K562 (cell line): ENCODE data around the gene CABLES1. TPM values are rescaled to one million over a fixed set of nuclear protein-coding genes. Genes with fewer than 3 reads are reported as not detected.

ENCODE experiments used
- ATAC-seq: fragments of 200-7000 bp; cut with Tn5 transposase; 3 replicates; pipeline ENCODE4 v1.9.1; 2020; ENCODE audit warnings: moderate library complexity
- BruUV-seq: library from RNA; stranded (reverse); fragments of 400-500 nt; replicated peaks from 2 replicates; lab custom pipeline; 2021; lab: Mats Ljungman, UMichigan
- CTCF ChIA-PET: fragments of 300-600 bp; formaldehyde crosslinking; extraction: SDS; loops from one replicate; lab custom pipeline; 2021; ENCODE audit warnings: low intra/inter-chr PET ratio; lab: Yijun Ruan, JAX
- POLR2A ChIA-PET: fragments of 300-600, 350-650 bp; sonication (Branson Sonifier 250); formaldehyde crosslinking; extraction: SDS; loops from one replicate; lab custom pipeline; 2021; ENCODE audit warnings: antibody characterized with exemption, inconsistent platforms; lab: Yijun Ruan, JAX
- DNase-seq, 4 experiments: peaks; one replicate each; pipeline versions ENCODE4 v3.0.0 to v3.0.0-alpha.2; 2011 to 2018; ENCODE audit warnings: low spot score in 3 of 4, mixed read lengths in 3 of 4; ENCODE audit errors: extremely low read depth in 1 of 4
- FAIRE-seq: peaks from 2 replicates; lab custom pipeline; 2011; peaks lifted over from hg19 to GRCh38; lab: Jason Lieb, UNC
- H2AFZ ChIP-seq: 2 replicates; pipeline ENCODE4 v1.6.0; 2011; ENCODE audit warnings: low read depth, low read length, control low read depth, inconsistent platforms
- H3K27ac ChIP-seq: fragments of 200-600 bp; 3 replicates; pipeline ENCODE4 v1.8.0; 2011; ENCODE audit warnings: low read depth, mild to moderate bottlenecking, control low read depth, inconsistent platforms, low read length, moderate library complexity, mixed read lengths; ENCODE audit errors: extremely low read depth
- H3K27me3 ChIP-seq, 2 experiments: fragments of 300-600 bp in 1 of 2; 2 replicates in 1 of 2; 3 replicates in 1 of 2; pipeline versions ENCODE4 v1.6.0 to v1.8.0; 2011; ENCODE audit warnings: inconsistent platforms in 2 of 2, low read length in 2 of 2, mild to moderate bottlenecking in 1 of 2, mixed read lengths in 1 of 2, moderate library complexity in 1 of 2; ENCODE audit not compliant: control insufficient read depth in 2 of 2, insufficient read depth in 2 of 2
- H3K36me3 ChIP-seq: fragments of 300-600 bp; 3 replicates; pipeline ENCODE4 v1.8.0; 2011; ENCODE audit warnings: mild to moderate bottlenecking, low read length, inconsistent platforms; ENCODE audit not compliant: control insufficient read depth, insufficient read depth
- H3K4me1 ChIP-seq, 2 experiments: fragments of 200-600 bp in 1 of 2; replicated peaks in 1 of 2; 2 replicates in 1 of 2; 3 replicates in 1 of 2; pipeline versions ENCODE4 v1.5.1 to v1.8.0; 2011; ENCODE audit warnings: inconsistent platforms in 2 of 2, low read length in 2 of 2, mild to moderate bottlenecking in 1 of 2, mixed read lengths in 1 of 2, moderate library complexity in 1 of 2; ENCODE audit not compliant: control insufficient read depth in 2 of 2, insufficient read depth in 2 of 2
- H3K4me2 ChIP-seq: 2 replicates; pipeline ENCODE4 v1.6.1; 2011; ENCODE audit warnings: low read length, control low read depth, inconsistent platforms, mixed read lengths; ENCODE audit not compliant: insufficient read depth
- H3K4me3 ChIP-seq: fragments of 200-600 bp; sonication (generic), shearing (Covaris generic); 2 replicates; pipeline ENCODE4 v1.5.1; 2016; ENCODE audit warnings: control low read depth, inconsistent platforms
- H3K79me2 ChIP-seq: fragments of 200-600 bp; 3 replicates; pipeline ENCODE4 v1.8.0; 2011; ENCODE audit warnings: low read length, inconsistent platforms; ENCODE audit not compliant: control insufficient read depth, insufficient read depth
- H3K9ac ChIP-seq, 2 experiments: 2 replicates each; pipeline versions ENCODE4 v1.6.0 to v1.6.1; 2011; ENCODE audit warnings: low read depth in 2 of 2, low read length in 2 of 2, control low read depth in 1 of 2, inconsistent platforms in 1 of 2, mild to moderate bottlenecking in 1 of 2, mixed read lengths in 1 of 2; ENCODE audit not compliant: insufficient read depth in 1 of 2
- H3K9me1 ChIP-seq: one replicate; pipeline ENCODE4 v1.6.0; 2011; ENCODE audit warnings: inconsistent platforms, mild to moderate bottlenecking, low read length, moderate library complexity; ENCODE audit not compliant: control insufficient read depth, insufficient read depth
- H3K9me3 ChIP-seq: replicated peaks from 2 replicates; pipeline ENCODE4 v1.5.1; 2011; ENCODE audit warnings: low read depth, low read length, inconsistent platforms; ENCODE audit not compliant: control insufficient read depth, insufficient read depth
- H4K20me1 ChIP-seq: replicated peaks from 2 replicates; pipeline ENCODE4 v1.6.1; 2011; ENCODE audit warnings: low read length, inconsistent platforms, mixed read lengths; ENCODE audit not compliant: control insufficient read depth, insufficient read depth
- CCAR2 ChIP-seq: fragments of 200-400 bp; formaldehyde crosslinking; IDR thresholded peaks from 2 replicates; pipeline ENCODE4 v1.6.1; 2017; ENCODE audit warnings: mild to moderate bottlenecking, low read depth, low read length
- CTBP1 ChIP-seq: fragments of 450-650 bp; IDR thresholded peaks from 2 replicates; pipeline ENCODE4 v1.6.1; 2016; ENCODE audit warnings: borderline replicate concordance
- DACH1 ChIP-seq: fragments of 450-650 bp; IDR thresholded peaks from 2 replicates; pipeline ENCODE4 v1.6.1; 2018; ENCODE audit not compliant: partially characterized antibody
- HMGN3 ChIP-seq: IDR thresholded peaks from 2 replicates; pipeline ENCODE4 v1.6.1; 2011; ENCODE audit warnings: borderline replicate concordance, low read depth, mild to moderate bottlenecking, mixed read lengths, low read length; ENCODE audit not compliant: insufficient read length; ENCODE audit errors: extremely low read depth
- LCOR ChIP-seq: sonication (generic); formaldehyde crosslinking; IDR thresholded peaks from 2 replicates; pipeline ENCODE4 v1.8.0; 2022; ENCODE audit warnings: mild to moderate bottlenecking, missing genetic modification reagents
- MTA1 ChIP-seq: fragments of 450-650 bp; IDR thresholded peaks from 2 replicates; pipeline ENCODE4 v1.6.1; 2017; ENCODE audit warnings: borderline replicate concordance
- NFXL1 ChIP-seq: fragments of 450-650 bp; formaldehyde crosslinking; IDR thresholded peaks from 2 replicates; pipeline ENCODE4 v1.4.0; 2021; ENCODE audit warnings: mild to moderate bottlenecking
- OTX1 ChIP-seq: fragments of 450-650 bp; formaldehyde crosslinking; IDR thresholded peaks from 2 replicates; pipeline ENCODE4 v1.4.0; 2022; ENCODE audit warnings: mild to moderate bottlenecking
- RFX7 ChIP-seq: fragments of 250-450 bp; sonication (Bioruptor Pico); IDR thresholded peaks from 2 replicates; pipeline ENCODE4 v1.5.1; 2021; ENCODE audit warnings: mild to moderate bottlenecking
- SETDB1 ChIP-seq: IDR thresholded peaks from one replicate; pipeline ENCODE4 v1.6.1; 2012; ENCODE audit warnings: low read length, control low read depth, inconsistent platforms
- SREBF1 ChIP-seq: fragments of 150-350 bp; IDR thresholded peaks from 2 replicates; pipeline ENCODE4 v1.6.1; 2014; ENCODE audit warnings: antibody characterized with exemption, low read depth, low read length, borderline replicate concordance
- TCF7L2 ChIP-seq: fragments of 150-350 bp; IDR thresholded peaks from 2 replicates; pipeline ENCODE4 v1.6.1; 2016; ENCODE audit warnings: low read depth, mild to moderate bottlenecking, low read length, moderate library complexity
- TGIF2 ChIP-seq: sonication (generic); formaldehyde crosslinking; IDR thresholded peaks from 2 replicates; pipeline ENCODE4 v1.8.1; 2022; ENCODE audit warnings: mild to moderate bottlenecking, missing genetic modification reagents, moderate library complexity
- WHSC1 ChIP-seq: IDR thresholded peaks from one replicate; pipeline ENCODE4 v1.6.1; 2012; ENCODE audit warnings: low read length, control low read depth, inconsistent platforms
- ZFP30 ChIP-seq: fragments of 250-450 bp; sonication (Bioruptor Pico); IDR thresholded peaks from 2 replicates; pipeline ENCODE4 v1.8.0; 2022; ENCODE audit warnings: moderate library complexity, mild to moderate bottlenecking, inconsistent platforms, borderline replicate concordance
- WGBS: fragments of 100-300 bp; shearing (Covaris generic); methylation state at CpG from one replicate; pipeline ENCODE4 v1.1.6; 2016; ENCODE audit warnings: low coverage, mixed read lengths; ENCODE audit not compliant: insufficient coverage; ENCODE audit errors: missing lambda C conversion rate; 5-methylcytosine and 5-hydroxymethylcytosine counted together
- in situ Hi-C: fragments of 300-500 bp; cut with MboI; formaldehyde crosslinking; loops from 4 replicates; pipeline ENCODE4 v1.15.0; 2018; ENCODE audit warnings: inconsistent platforms, mixed read lengths
- intact Hi-C: fragments of 100-400 bp; cut with micrococcal nuclease; formaldehyde crosslinking; loops from 2 replicates; pipeline ENCODE4 v1.14.2; 2022
- polyA plus RNA-seq, 8 experiments: library from polyadenylated mRNA; depleted of rRNA in 4 of 8; stranded (reverse) in 5 of 8; unstranded in 3 of 8; fragments of >200 nt; fragmentation: Nextera tagmentation in 2 of 8; fragmentation: Illumina TruSeq in 1 of 8; extraction: Ambion mirVana in 2 of 8; extraction: Trizol in 1 of 8; gene quantifications; 2 replicates each; pipeline versions ENCODE4 v1.2.1 to v1.2.3, GENCODE V29; 2011 to 2014; ENCODE audit warnings: inconsistent platforms in 1 of 8, missing spikeins in 1 of 8
- total RNA-seq, 7 experiments: library from RNA; depleted of rRNA in 6 of 7; stranded (reverse); fragments of >200 nt in 6 of 7; fragmentation: Illumina TruSeq in 2 of 7; extraction: Trizol in 2 of 7; gene quantifications; 2 replicates each; pipeline versions ENCODE4 v1.2.1 to v1.2.3, GENCODE V29; 2011 to 2021; ENCODE audit warnings: low replicate concordance in 1 of 7
- TF ChIP-seq, protein P1 (sequence below): fragments of 450-650 bp; formaldehyde crosslinking; IDR thresholded peaks from 2 replicates; pipeline ENCODE4 v1.4.0; 2022; ENCODE audit warnings: mild to moderate bottlenecking, moderate library complexity
- TF ChIP-seq, protein P2 (sequence below), 2 experiments: IDR thresholded peaks; 2 replicates each; pipeline ENCODE4 v1.6.1; 2011; ENCODE audit warnings: borderline replicate concordance in 1 of 2, control low read depth in 1 of 2, low read depth in 1 of 2, low read length in 1 of 2, mild to moderate bottlenecking in 1 of 2, mixed read lengths in 1 of 2, moderate library complexity in 1 of 2; ENCODE audit not compliant: insufficient read depth in 1 of 2, insufficient read length in 1 of 2, poor library complexity in 1 of 2, severe bottlenecking in 1 of 2; ENCODE audit errors: extremely low read depth in 1 of 2
- TF ChIP-seq, protein P3 (sequence below): IDR thresholded peaks from 2 replicates; pipeline ENCODE4 v1.6.1; 2011; ENCODE audit not compliant: insufficient read length; ENCODE audit errors: extremely low read depth

CABLES1 gene
- total and polyA plus RNA-seq, 9 of the 15 experiments (the other 6 are each of a cell fraction or from before 2014, with no cell fraction given) = 0.04 to 0.10 (median 0.06) TPM; not detected in 3

DNA sequence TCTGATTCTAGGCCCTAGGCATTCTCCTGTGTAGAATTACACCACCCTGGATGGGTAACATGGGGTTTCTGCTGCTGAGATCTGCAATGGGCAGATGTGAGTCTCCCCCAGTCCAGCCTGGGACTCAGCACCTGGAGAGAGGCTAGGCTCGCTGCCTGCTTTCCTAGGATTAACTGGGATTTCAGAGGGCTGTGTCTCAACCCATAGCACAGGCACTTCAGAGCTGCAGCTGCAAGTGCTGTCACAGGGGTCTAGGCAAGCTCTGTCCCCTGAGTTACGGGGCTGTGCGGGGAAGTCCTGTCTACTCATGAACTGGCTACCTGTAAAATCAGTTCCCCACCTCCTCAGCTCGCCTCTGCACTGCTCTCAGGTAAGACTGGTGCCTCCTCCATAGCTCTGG lies 51.5 kb downstream of the CABLES1 start (continued):
- TF ChIP-seq, protein P1, sequence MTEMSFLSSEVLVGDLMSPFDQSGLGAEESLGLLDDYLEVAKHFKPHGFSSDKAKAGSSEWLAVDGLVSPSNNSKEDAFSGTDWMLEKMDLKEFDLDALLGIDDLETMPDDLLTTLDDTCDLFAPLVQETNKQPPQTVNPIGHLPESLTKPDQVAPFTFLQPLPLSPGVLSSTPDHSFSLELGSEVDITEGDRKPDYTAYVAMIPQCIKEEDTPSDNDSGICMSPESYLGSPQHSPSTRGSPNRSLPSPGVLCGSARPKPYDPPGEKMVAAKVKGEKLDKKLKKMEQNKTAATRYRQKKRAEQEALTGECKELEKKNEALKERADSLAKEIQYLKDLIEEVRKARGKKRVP (CRISPR knock-in tag) = no peak
- TF ChIP-seq, protein P2, sequence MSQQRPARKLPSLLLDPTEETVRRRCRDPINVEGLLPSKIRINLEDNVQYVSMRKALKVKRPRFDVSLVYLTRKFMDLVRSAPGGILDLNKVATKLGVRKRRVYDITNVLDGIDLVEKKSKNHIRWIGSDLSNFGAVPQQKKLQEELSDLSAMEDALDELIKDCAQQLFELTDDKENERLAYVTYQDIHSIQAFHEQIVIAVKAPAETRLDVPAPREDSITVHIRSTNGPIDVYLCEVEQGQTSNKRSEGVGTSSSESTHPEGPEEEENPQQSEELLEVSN (IDR thresholded peaks at IDR 0.05; ENCODE audit: borderline replicate concordance in 1 of 2, extremely low read depth in 1 of 2, insufficient read depth in 1 of 2, insufficient read length in 1 of 2, low read depth in 1 of 2, low read length in 1 of 2, poor library complexity in 1 of 2, severe bottlenecking in 1 of 2) = no peak
- TF ChIP-seq ZFP30 (CRISPR knock-in tag) (no peak), CCAR2 (no peak), NFXL1 (CRISPR knock-in tag) (no peak), TGIF2 (CRISPR knock-in tag) (no peak)

DNA sequence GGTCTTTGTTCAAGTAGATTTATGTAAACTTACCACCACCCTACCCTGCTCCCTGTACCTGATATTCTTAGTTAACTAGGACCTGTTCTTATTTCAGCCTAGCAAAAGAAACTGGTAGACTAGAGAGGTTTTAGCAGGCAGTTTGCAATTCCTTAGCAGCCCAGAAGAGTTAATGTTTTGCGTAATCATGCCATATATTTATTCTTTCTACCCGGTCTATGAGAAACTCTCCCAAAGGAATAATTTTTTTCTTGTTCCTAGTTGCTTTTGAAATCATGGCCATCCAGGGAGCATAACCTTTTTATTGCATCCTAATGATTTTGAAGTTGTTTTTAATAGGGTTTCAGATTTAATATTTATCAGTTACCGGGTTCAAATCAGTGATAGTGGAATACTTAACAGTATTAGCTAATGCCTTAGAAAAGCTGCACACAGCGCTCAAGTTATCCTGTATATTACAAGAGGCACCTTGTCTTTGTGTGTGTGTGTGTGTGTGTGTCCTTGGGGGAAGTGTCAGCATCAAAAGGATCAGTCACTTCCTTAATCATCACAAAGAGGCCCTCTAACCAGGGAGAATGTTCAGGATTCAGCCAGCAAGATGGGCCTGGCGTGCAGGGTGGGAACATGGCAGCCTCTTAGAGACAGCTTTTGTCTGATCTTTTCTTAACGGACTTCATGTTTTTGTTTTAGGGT lies 52.9 kb downstream of the CABLES1 start:
- in situ Hi-C loops = no loop called here
- no peak overlapping the region for H3K4me2 ChIP-seq
- H3K9ac ChIP-seq = no peak overlapping the region
- POLR2A ChIA-PET = no interaction called here
- no peak for DNase-seq
- H3K27me3 ChIP-seq = peaks cover 41 to 56% of the 10 kb centered on the region in 2 experiments
- no peaks in the 10 kb centered on the region for H3K4me1 ChIP-seq
- intact Hi-C loops = no loop called here
- H3K4me3 ChIP-seq = no peak overlapping the region
- no peak for ATAC-seq
- WGBS = 4% methylated on average over 6 of the region's 6 CpGs
- TF ChIP-seq SREBF1 (no peak), OTX1 (CRISPR knock-in tag) (no peak), HMGN3 (no peak), WHSC1 (no peak), DACH1 (no peak), SETDB1 (no peak), CTBP1 (no peak), RFX7 (CRISPR knock-in tag) (no peak), MTA1 (no peak), TCF7L2 (no peak), LCOR (no peak)
- TF ChIP-seq, protein P3, sequence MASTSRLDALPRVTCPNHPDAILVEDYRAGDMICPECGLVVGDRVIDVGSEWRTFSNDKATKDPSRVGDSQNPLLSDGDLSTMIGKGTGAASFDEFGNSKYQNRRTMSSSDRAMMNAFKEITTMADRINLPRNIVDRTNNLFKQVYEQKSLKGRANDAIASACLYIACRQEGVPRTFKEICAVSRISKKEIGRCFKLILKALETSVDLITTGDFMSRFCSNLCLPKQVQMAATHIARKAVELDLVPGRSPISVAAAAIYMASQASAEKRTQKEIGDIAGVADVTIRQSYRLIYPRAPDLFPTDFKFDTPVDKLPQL = no peak
- H4K20me1 ChIP-seq = no peaks in the 10 kb centered on the region
- H3K36me3 ChIP-seq = no peaks in the 10 kb centered on the region
- FAIRE-seq = no peak
- no peak overlapping the region for H3K27ac ChIP-seq
- H3K79me2 ChIP-seq = no peaks in the 10 kb centered on the region
- BruUV-seq = no TSS peak
- H3K9me3 ChIP-seq = no peaks in the 10 kb centered on the region
- H2AFZ ChIP-seq = no peak overlapping the region
- CTCF ChIA-PET = no interaction called here
- no peaks in the 10 kb centered on the region for H3K9me1 ChIP-seq
